HG03558 (cell line): ENCODE measurements around the gene CDH22.

Experiments used
- ATAC-seq: cut with Tn5 transposase; IDR thresholded peaks from one replicate; pipeline ENCODE4 v1.9.1; 2021; ENCODE audit warnings: moderate number of reproducible peaks; ENCODE audit not compliant: unreplicated experiment; ENCODE audit errors: extremely low read depth

CDH22 gene

GRCh38 chr20:46178891-46179290 lies 129.4 kb downstream of the CDH22 start:
- ATAC-seq, result no peak

GRCh38 chr20:46177768-46178167 lies 130.5 kb downstream of the CDH22 start:
- ATAC-seq, result no peak

- no peak for ATAC-seq
Observed at GRCh38 chr20:46176739-46177378, 131.4 kb downstream of the CDH22 start.

- no peak for ATAC-seq
Observed at GRCh38 chr20:46175127-46175494, 133.2 kb downstream of the CDH22 start.

- no peak for ATAC-seq
Observed at GRCh38 chr20:46174469-46175126, 133.7 kb downstream of the CDH22 start.

- ATAC-seq, result no peak
Observed at GRCh38 chr20:46173652-46174468, 134.4 kb downstream of the CDH22 start.

- ATAC-seq, result no peak
Observed at GRCh38 chr20:46172961-46173536, 135.2 kb downstream of the CDH22 start.

GRCh38 chr20:46172455-46172854 lies 135.8 kb downstream of the CDH22 start:
- no peak for ATAC-seq

GRCh38 chr20:46171909-46172308 lies 136.4 kb downstream of the CDH22 start:
- no peak for ATAC-seq

GRCh38 chr20:46171476-46171875 lies 136.8 kb downstream of the CDH22 start:
- no peak for ATAC-seq

- no peak for ATAC-seq
Observed at GRCh38 chr20:46169245-46170171, 138.8 kb downstream of the CDH22 start.

- ATAC-seq, result no peak
Observed at GRCh38 chr20:46168438-46168837, 139.9 kb downstream of the CDH22 start.

GRCh38 chr20:46167080-46167479 lies 141.2 kb downstream of the CDH22 start:
- ATAC-seq, result no peak

GRCh38 chr20:46164254-46164653 lies 144.0 kb downstream of the CDH22 start:
- ATAC-seq, result no peak

- no peak for ATAC-seq
Observed at GRCh38 chr20:46161921-46162320, 146.4 kb downstream of the CDH22 start.

GRCh38 chr20:46160661-46161060 lies 147.6 kb downstream of the CDH22 start:
- no peak for ATAC-seq

GRCh38 chr20:46159101-46159897 lies 149.0 kb downstream of the CDH22 start:
- no peak for ATAC-seq

- no peak for ATAC-seq
Observed at GRCh38 chr20:46158476-46158987, 149.8 kb downstream of the CDH22 start.

- no peak for ATAC-seq
Observed at GRCh38 chr20:46157625-46158024, 150.7 kb downstream of the CDH22 start.
